Suprapubic skin (tissue), 4 donors: ENCODE results near the gene SRRT. TPM values are rescaled to one million over a fixed set of nuclear protein-coding genes. Genes with fewer than 3 reads are reported as not detected.
"Not testable (repeated sequence)": the region's sequence is repeated elsewhere in the genome, so short reads cannot be mapped to it uniquely, and the experiment has no call there.

Source experiments
- DNase-seq, 2 donors: peaks; one replicate each; pipeline ENCODE4 v3.0.0-alpha.2; 2019; ENCODE audit warnings: low spot score in 2 of 2
- H3K27ac ChIP-seq: fragments of 200-600 bp; sonication (generic); one replicate; pipeline ENCODE4 v1.5.1; 2019
- H3K27me3 ChIP-seq: fragments of 200-600 bp; sonication (generic); one replicate; pipeline ENCODE4 v1.5.1; 2019
- H3K36me3 ChIP-seq: fragments of 200-600 bp; sonication (generic); one replicate; pipeline ENCODE4 v1.5.1; 2019
- H3K4me1 ChIP-seq: fragments of 200-600 bp; sonication (generic); one replicate; pipeline ENCODE4 v1.5.1; 2019
- H3K4me3 ChIP-seq: fragments of 200-600 bp; sonication (generic); one replicate; pipeline ENCODE4 v1.5.1; 2019; ENCODE audit warnings: mild to moderate bottlenecking
- H3K9me3 ChIP-seq: fragments of 200-600 bp; sonication (generic); one replicate; pipeline ENCODE4 v1.5.1; 2019
- CTCF ChIP-seq, 2 donors: fragments of 200-600 bp in 1 of 2; fragments of 450-650 bp in 1 of 2; sonication (generic) in 1 of 2; IDR thresholded peaks; one replicate each; pipeline ENCODE4 v1.5.1; 2016 to 2019; ENCODE audit warnings: antibody characterized with exemption in 2 of 2, mild to moderate bottlenecking in 1 of 2, moderate library complexity in 1 of 2
- EP300 ChIP-seq: sonication (generic); formaldehyde crosslinking; IDR thresholded peaks from one replicate; pipeline ENCODE4 v1.6.1; 2017; ENCODE audit warnings: antibody characterized with exemption
- POLR2A ChIP-seq, 2 donors: fragments of 450-650 bp; IDR thresholded peaks; one replicate each; pipeline ENCODE4 v1.6.1; 2017; ENCODE audit warnings: antibody characterized with exemption in 2 of 2, mild to moderate bottlenecking in 2 of 2, moderate library complexity in 2 of 2
- POLR2AphosphoS5 ChIP-seq, 3 donors: sonication (generic); formaldehyde crosslinking; IDR thresholded peaks; one replicate each; pipeline ENCODE4 v1.6.1; 2017; ENCODE audit warnings: antibody characterized with exemption in 3 of 3
- WGBS: methylation state at CpG from one replicate; pipeline ENCODE4 v1.1.5; 2018; 5-methylcytosine and 5-hydroxymethylcytosine counted together
- total RNA-seq, 4 donors: library from RNA; depleted of rRNA; stranded (reverse); fragments of >200 nt; gene quantifications; one replicate each; pipeline ENCODE4 v1.1.0, GENCODE V29; 2016

The SRRT gene
- total RNA-seq, 4 donors from 2014 or later: 62.8 to 163 (median 92.8) TPM

GRCh38 chr7:100900978-100901377 lies 26.1 kb downstream of the SRRT start:
- WGBS: 90% methylated on average over 2 of the region's 2 CpGs
- Histone ChIP-seq H3K9me3 (no peaks in the 10 kb centered on the region), H3K36me3 (no peaks in the 10 kb centered on the region), H3K4me1 (peaks cover 17% of the 10 kb centered on the region), H3K27me3 (peaks cover 52% of the 10 kb centered on the region), H3K4me3 (no peak overlapping the region), H3K27ac (no peak overlapping the region)
- DNase-seq: no peak
- TF ChIP-seq POLR2A (IDR thresholded peaks at IDR 0.05) (no peak), POLR2AphosphoS5 (IDR thresholded peaks at IDR 0.05) (no peak), CTCF (IDR thresholded peaks at IDR 0.05) (no peak), EP300 (no peak)

- no peak overlapping the region for H3K4me3 ChIP-seq
- H3K27ac ChIP-seq: no peak overlapping the region
- WGBS: 60% methylated on average over 5 of the region's 5 CpGs
- peaks cover 42% of the 10 kb centered on the region for H3K27me3 ChIP-seq
- no peak for DNase-seq
- no peaks in the 10 kb centered on the region for H3K36me3 ChIP-seq
- H3K4me1 ChIP-seq: peaks cover 9% of the 10 kb centered on the region
- TF ChIP-seq POLR2A (IDR thresholded peaks at IDR 0.05) (no peak), EP300 (no peak), POLR2AphosphoS5 (IDR thresholded peaks at IDR 0.05) (no peak), CTCF (IDR thresholded peaks at IDR 0.05) (no peak)
- no peaks in the 10 kb centered on the region for H3K9me3 ChIP-seq
These were observed 27.0 kb downstream of the SRRT start for GRCh38 chr7:100901921-100902332.

GRCh38 chr7:100902638-100903037 lies 27.7 kb downstream of the SRRT start:
- H3K4me3 ChIP-seq: no peak overlapping the region
- H3K9me3 ChIP-seq: no peaks in the 10 kb centered on the region
- H3K4me1 ChIP-seq: peaks cover 2% of the 10 kb centered on the region
- H3K27ac ChIP-seq: no peak overlapping the region
- DNase-seq: no peak
- no peaks in the 10 kb centered on the region for H3K36me3 ChIP-seq
- peaks cover 35% of the 10 kb centered on the region for H3K27me3 ChIP-seq
- TF ChIP-seq CTCF (IDR thresholded peaks at IDR 0.05) (no peak), POLR2AphosphoS5 (IDR thresholded peaks at IDR 0.05) (no peak), EP300 (no peak), POLR2A (IDR thresholded peaks at IDR 0.05) (no peak)
- 92% methylated on average over 7 of the region's 7 CpGs for WGBS

GRCh38 chr7:100908512-100908911 lies 33.6 kb downstream of the SRRT start:
- Histone ChIP-seq H3K27ac (no peak overlapping the region), H3K9me3 (no peaks in the 10 kb centered on the region), H3K36me3 (no peaks in the 10 kb centered on the region), H3K27me3 (no peaks in the 10 kb centered on the region), H3K4me1 (no peaks in the 10 kb centered on the region), H3K4me3 (no peak overlapping the region)
- no peak for TF ChIP-seq POLR2A (IDR thresholded peaks at IDR 0.05)
- 100% methylated on average over 5 of the region's 5 CpGs for WGBS
- no peak for DNase-seq

- H3K27me3 ChIP-seq, H3K9me3 ChIP-seq, H3K4me1 ChIP-seq, H3K27ac ChIP-seq, H3K36me3 ChIP-seq, H3K4me3 ChIP-seq, DNase-seq: not testable (repeated sequence)
- WGBS: 75% methylated on average over 7 of the region's 7 CpGs
These were observed 35.5 kb downstream of the SRRT start for GRCh38 chr7:100910443-100910842.

GRCh38 chr7:100911484-100911883 lies 36.6 kb downstream of the SRRT start:
- WGBS: 84% methylated on average over 3 of the region's 3 CpGs
- Histone ChIP-seq H3K4me3 (no peak overlapping the region), H3K27ac (no peak overlapping the region), H3K9me3 (no peaks in the 10 kb centered on the region), H3K27me3 (no peaks in the 10 kb centered on the region), H3K36me3 (no peaks in the 10 kb centered on the region), H3K4me1 (no peaks in the 10 kb centered on the region)
- no peak for TF ChIP-seq CTCF (IDR thresholded peaks at IDR 0.05)
- no peak for TF ChIP-seq POLR2AphosphoS5 (IDR thresholded peaks at IDR 0.05)
- no peak for TF ChIP-seq EP300
- no peak for TF ChIP-seq POLR2A (IDR thresholded peaks at IDR 0.05)
- DNase-seq: no peak
